Measurements from ENCODE around the gene SLC37A2. TPM values are rescaled to one million over a fixed set of nuclear protein-coding genes. Genes with fewer than 3 reads are reported as not detected.

SLC37A2 gene
- total and polyA plus RNA-seq, 2 of the 13 experiments (the other 11 are each of a cell fraction or from before 2014, with no cell fraction given): 4.6 to 7.1 TPM

DNA sequence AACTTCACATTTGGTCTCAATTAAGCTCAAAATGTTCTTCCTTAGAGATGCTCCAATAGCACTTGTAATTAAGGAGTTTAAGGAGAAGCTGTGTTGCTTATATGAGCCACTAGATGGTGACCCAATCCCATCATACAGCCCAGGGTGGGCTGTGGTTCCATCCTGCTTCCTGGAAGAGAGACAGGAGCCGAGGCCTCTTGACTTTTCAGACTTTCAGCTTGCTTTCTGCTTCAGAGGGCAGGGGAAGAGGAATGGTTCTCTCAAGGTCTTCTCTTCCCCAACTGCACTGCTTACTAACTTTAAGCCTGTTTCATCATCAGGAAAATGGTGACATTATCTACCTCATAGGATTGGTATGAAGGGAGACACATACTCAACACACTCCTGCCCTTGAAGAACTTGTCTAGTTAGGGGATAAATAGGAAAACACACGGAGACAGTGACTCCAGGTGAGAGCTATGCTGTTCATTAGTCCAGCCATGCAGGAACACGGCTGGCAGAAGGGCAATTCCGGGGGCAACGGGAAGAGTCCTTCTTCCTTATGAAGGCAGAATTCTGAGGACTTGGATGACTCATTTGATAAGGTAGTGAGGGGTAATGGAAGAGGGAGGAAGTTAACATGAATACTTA, 28.3 kb downstream of the SLC37A2 start (continued):
- no peak for TF ChIP-seq ZNF563 (CRISPR knock-in tag; IDR thresholded peaks at IDR 0.05)

DNA sequence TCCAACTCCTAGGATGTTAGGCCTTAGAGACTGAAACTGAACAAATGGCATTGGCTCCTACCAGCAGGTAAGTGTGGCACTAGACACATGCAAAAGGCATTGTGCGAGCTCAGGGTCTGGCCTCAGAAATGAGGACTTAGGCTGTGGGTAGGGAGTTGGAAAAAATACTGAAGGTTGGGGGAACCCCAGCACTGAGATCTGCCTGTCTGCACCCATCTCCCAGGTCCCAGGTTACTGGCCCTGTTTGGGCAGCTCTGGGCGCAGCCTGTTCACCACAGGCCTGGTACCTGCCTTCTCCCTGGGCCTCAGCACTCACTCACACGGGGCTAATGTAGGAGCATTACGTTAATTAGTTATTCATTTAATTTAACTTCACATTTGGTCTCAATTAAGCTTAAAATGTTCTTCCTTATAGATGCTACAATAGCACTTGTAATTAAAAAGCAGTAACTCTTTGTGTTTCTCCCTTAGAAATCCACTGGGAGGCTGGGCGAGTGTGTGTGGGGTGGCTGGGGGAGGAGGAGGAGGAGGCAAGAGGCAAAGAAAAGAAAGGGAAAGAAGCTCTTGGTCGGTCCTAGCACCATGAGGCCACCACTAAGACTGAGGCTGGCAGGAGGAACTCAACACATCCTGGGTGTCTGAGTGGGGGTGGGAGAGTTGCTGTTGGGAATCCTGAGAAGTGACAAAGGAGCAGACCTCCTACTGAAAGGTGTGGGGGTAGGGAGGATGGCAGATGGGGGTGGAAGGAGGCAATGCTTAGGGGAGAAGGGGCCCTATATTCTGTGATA, 29.0 kb downstream of the SLC37A2 start:
- FAIRE-seq (no peak), DNase-seq (ENCODE audit: low spot score) (no peak)

More for the DNA sequence above, 29.0 kb downstream of the SLC37A2 start:
- peak; percentile 17; the same call in 1 of the 3 replicates for ATAC-seq
- H2AFZ ChIP-seq (ENCODE audit: low read length): no peak overlapping the region
- H3K9me3 ChIP-seq (ENCODE audit: low read length): no peaks in the 10 kb centered on the region
- TF ChIP-seq ZNF552 (CRISPR knock-in tag; IDR thresholded peaks at IDR 0.05; ENCODE audit: borderline replicate concordance) (no peak), RBM22 (optimal IDR thresholded peaks at IDR 0.05; ENCODE audit: low read length) (no peak), RBFOX2 (IDR thresholded peaks at IDR 0.05; ENCODE audit: low read depth, low read length) (no peak), SMYD3 (CRISPR knock-in tag; IDR thresholded peaks at IDR 0.05) (no peak), GATAD2A (CRISPR knock-in tag; IDR thresholded peaks at IDR 0.05) (no peak), ZNF282 (IDR thresholded peaks at IDR 0.05; ENCODE audit: partially characterized antibody) (no peak), TOPORS (CRISPR knock-in tag; IDR thresholded peaks at IDR 0.05) (no peak), RFXAP (CRISPR knock-in tag; IDR thresholded peaks at IDR 0.05; ENCODE audit: borderline replicate concordance) (no peak), XRCC5 (optimal IDR thresholded peaks at IDR 0.05; ENCODE audit: low read length) (no peak), NCOA1 (CRISPR knock-in tag; IDR thresholded peaks at IDR 0.05) (no peak), ZNF446 (CRISPR knock-in tag; IDR thresholded peaks at IDR 0.05) (no peak), MXD4 (CRISPR knock-in tag; IDR thresholded peaks at IDR 0.05) (no peak), TBP (CRISPR knock-in tag; IDR thresholded peaks at IDR 0.05) (no peak), ZBTB20 (CRISPR knock-in tag; IDR thresholded peaks at IDR 0.05; ENCODE audit: borderline replicate concordance, low read depth) (no peak), ZNF7 (CRISPR knock-in tag; IDR thresholded peaks at IDR 0.05) (no peak)
- TF ChIP-seq, protein P1, sequence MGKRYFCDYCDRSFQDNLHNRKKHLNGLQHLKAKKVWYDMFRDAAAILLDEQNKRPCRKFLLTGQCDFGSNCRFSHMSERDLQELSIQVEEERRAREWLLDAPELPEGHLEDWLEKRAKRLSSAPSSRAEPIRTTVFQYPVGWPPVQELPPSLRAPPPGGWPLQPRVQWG (CRISPR knock-in tag; IDR thresholded peaks at IDR 0.05; ENCODE audit: borderline replicate concordance, low read depth): no peak
- TF ChIP-seq, protein P2, sequence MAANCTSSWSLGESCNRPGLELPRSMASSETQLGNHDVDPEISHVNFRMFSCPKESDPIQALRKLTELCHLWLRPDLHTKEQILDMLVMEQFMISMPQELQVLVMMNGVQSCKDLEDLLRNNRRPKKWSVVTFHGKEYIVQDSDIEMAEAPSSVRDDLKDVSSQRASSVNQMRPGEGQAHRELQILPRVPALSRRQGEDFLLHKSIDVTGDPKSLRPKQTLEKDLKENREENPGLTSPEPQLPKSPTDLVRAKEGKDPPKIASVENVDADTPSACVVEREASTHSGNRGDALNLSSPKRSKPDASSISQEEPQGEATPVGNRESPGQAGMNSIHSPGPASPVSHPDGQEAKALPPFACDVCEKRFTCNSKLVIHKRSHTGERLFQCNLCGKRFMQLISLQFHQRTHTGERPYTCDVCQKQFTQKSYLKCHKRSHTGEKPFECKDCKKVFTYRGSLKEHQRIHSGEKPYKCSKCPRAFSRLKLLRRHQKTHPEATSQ (CRISPR knock-in tag; IDR thresholded peaks at IDR 0.05; ENCODE audit: borderline replicate concordance): no peak
- TF ChIP-seq, protein P3, sequence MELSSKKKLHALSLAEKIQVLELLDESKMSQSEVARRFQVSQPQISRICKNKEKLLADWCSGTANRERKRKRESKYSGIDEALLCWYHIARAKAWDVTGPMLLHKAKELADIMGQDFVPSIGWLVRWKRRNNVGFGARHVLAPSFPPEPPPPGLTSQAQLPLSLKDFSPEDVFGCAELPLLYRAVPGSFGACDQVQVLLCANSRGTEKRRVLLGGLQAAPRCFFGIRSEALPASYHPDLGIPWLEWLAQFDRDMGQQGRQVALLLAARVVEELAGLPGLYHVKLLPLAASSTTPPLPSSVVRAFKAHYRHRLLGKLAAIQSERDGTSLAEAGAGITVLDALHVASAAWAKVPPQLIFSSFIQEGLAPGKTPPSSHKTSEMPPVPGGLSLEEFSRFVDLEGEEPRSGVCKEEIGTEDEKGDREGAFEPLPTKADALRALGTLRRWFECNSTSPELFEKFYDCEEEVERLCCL (CRISPR knock-in tag; IDR thresholded peaks at IDR 0.05; ENCODE audit: borderline replicate concordance): no peak
- no peaks in the 10 kb centered on the region for H3K27me3 ChIP-seq (ENCODE audit: control insufficient read depth in 1 of 2, insufficient read depth in 2 of 2, low read length in 2 of 2)
- H3K4me1 ChIP-seq (ENCODE audit: insufficient read depth, low read length): peaks cover 1% of the 10 kb centered on the region
- POLR2A ChIA-PET: interaction anchor here (1.1 to 1.7 kb wide), 4 partner anchors 9 to 139 kb away, joined by 3 to 7 read pairs (median 4); no protein-coding TSS in a partner anchor
- no peaks in the 10 kb centered on the region for H4K20me1 ChIP-seq (ENCODE audit: insufficient read depth, low read length)
- CTCF ChIA-PET (ENCODE audit: low intra/inter-chr PET ratio, low total read pairs): interaction anchor here (1.3 to 2.1 kb wide), 6 partner anchors 21 to 257 kb away, joined by 7 to 11 read pairs (median 8); no protein-coding TSS in a partner anchor
- H3K9ac ChIP-seq (ENCODE audit: insufficient read depth, low read depth, low read length): no peak overlapping the region
- no peaks in the 10 kb centered on the region for H3K36me3 ChIP-seq (replicated peaks in 1 of 2; ENCODE audit: control insufficient read depth in 1 of 2, insufficient read depth in 2 of 2, low read length in 2 of 2)
- H3K4me2 ChIP-seq (ENCODE audit: low read depth, low read length): no peak overlapping the region
- WGBS (ENCODE audit: low lambda C conversion rate): 75% methylated on average over 6 of the region's 6 CpGs
- no TSS peak for BruUV-seq (replicated peaks)
- intact Hi-C loops (cut with micrococcal nuclease; ENCODE audit: unreplicated experiment) (loop anchor here (1.0 kb wide), 5 partner anchors 22 to 256 kb away; no protein-coding TSS in a partner anchor), in situ Hi-C loops (cut with HindIII; ENCODE audit: extremely low pct_ligation_motif_present, low pct_unique_long_range_greater_than_20kb) (loop anchor here (5.0 kb wide), 1 partner anchor 50 kb away; no protein-coding TSS in a partner anchor)
- no peak overlapping the region for H3K4me3 ChIP-seq (replicated peaks in 1 of 3; ENCODE audit: insufficient read depth in 1 of 3, low read depth in 2 of 3, low read length in 3 of 3)
- no peaks in the 10 kb centered on the region for H3K79me2 ChIP-seq (ENCODE audit: insufficient read depth, low read length)
- no peak overlapping the region for H3K27ac ChIP-seq (ENCODE audit: extremely low read length, insufficient read depth, low read length)
